Measurements from ENCODE around the gene HK3.

The HK3 gene

GRCh38 chr5:176899296-176899891 is at the start of gene HK3:
Gene HK3, minus strand, starts transcription at chr5:176899346. Its CDS starts 3,187 bp downstream, at chr5:176896159.
- DNase-seq: peak in 1 of 51 donors; percentile 19

GRCh38 chr5:176948458-176948857 is 49.3 kb upstream of the HK3 start:
- no peak for DNase-seq

DNA sequence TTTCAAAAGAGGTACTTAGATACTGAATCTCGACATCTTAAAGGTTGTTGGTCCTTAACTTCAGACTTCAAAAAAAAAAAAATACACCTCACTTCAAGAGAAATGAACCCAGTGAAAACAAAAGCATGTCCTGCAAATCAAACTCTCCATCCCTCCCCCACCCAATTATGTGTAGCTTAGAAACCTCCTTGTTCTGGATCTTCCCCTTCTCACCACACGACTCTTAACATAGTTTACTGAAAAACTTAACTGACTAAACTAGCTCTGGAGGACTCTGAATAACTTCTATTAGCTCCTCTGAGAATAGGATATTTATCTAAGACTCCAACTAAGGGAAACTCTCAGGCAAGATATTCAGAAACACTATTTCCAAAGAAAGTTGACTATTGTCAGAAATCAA is 48.7 kb upstream of the HK3 start:
- DNase-seq: no peak

GRCh38 chr5:176944268-176944667 is 45.1 kb upstream of the HK3 start:
- DNase-seq: no peak

DNA sequence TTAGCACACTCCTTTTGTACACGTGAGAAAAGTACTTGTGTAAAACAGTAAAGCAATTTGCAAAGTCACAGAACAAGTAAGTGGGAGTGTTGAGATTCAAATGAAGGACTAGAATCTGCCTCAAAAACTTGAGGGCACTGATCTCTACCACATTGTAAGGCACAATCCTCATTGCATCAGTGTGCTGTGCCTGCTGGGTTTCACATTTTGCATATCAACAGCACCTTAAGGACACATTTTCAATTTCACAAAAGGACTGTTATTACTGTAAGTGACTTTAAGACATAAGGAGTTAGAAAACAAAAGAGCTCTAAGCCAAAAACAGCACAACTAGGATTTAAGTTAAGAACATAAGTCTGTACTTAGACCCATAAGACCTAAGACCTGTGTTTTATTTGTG is 44.7 kb upstream of the HK3 start:
- no peak for DNase-seq

DNA sequence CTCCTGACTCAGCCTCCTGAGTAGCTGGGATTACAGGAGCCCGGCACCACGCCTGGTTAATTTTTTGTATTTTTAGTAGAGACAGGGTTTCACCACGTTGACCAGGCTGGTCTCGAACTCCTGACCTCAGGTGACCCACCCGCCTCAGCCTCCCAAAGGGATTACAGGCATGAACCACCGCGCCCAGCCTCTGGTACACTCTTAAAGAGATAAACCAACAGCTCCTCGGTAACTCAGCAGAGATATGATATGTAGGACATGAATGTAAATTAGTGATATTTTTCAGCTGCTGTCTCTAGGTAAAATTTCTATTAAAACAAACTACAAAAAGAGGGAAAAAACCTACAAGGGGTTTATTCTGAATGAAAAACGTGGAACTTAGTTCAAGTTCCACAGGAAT is 42.8 kb upstream of the HK3 start:
- DNase-seq: no peak

- DNase-seq: no peak
Observed at GRCh38 chr5:176938472-176938871, 39.3 kb upstream of the HK3 start.

- no peak for DNase-seq
Observed at GRCh38 chr5:176935017-176935416, 35.9 kb upstream of the HK3 start.

DNA sequence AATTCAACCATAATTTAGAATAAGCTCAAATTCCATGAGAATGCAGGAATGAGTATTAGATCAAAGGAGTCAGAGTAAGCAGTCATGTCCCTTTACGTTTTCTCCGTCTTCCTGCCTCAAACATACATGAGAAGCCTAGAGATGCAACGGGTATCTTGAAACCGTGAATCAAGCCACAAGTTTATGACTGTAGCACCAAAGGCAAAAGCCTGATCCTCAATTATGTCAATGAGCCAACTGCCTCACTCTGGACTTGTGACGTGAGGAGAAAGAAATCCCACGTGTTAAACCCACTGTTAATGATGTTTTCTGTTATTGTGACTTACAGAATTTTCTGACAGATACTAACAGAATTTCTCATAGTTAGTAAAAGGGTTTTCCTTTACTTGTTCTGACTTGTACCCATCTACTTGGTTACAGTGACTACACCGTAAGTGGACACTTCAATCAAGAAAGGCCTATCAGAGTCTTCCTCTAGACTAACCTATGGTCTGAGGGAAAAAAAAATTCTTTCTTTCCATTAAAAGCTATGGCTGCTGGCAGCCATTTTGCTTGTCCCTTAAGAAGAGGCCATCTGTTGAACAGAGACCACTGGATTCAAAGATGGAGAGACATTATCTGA is 35.3 kb upstream of the HK3 start:
- DNase-seq: no peak

GRCh38 chr5:176929654-176930053 is 30.5 kb upstream of the HK3 start:
- DNase-seq: no peak

GRCh38 chr5:176927562-176927961 is 28.4 kb upstream of the HK3 start:
- DNase-seq: no peak

- DNase-seq: no peak
Observed at GRCh38 chr5:176922817-176923216, 23.7 kb upstream of the HK3 start.

DNA sequence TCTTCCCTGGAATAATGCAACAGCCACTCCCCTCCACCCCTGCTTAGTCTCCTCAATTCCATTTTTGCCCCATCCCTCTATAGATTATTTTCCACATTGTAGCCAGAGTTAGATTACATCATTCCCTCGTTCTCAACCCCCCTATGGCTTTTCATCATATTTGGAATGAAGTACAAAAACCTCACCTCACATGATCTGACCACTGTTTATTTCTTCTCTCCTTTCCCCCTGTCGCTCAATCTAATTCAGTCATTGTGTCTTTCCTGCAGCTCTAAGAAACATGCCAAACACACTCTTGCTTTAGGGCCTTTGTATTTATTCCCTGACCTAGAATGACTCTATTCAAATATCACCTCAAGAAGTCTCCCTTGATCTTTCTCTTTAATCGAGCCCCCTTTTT is 22.6 kb upstream of the HK3 start:
- no peak for DNase-seq

DNA sequence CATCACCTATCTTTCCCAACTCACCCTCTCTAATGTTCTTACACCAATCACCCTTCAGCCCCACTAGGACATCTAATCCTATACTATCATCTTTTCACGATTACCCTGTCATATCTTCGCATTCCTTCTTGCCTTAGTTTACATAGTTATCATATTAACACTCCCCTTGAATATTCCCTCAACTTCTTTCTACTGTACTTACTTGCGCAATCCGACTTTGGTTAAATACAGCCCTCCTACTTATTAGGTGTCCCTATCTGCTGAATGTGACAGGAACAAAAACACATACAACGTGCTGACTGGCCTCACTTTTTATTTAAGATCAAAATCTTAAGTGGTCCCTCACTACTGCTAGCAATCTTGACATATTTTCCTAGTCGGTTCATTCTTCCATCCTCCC is 19.5 kb upstream of the HK3 start:
- DNase-seq: no peak

- no peak for DNase-seq
Observed at GRCh38 chr5:176916337-176916736, 17.2 kb upstream of the HK3 start.

GRCh38 chr5:176915906-176916305 is 16.8 kb upstream of the HK3 start:
- DNase-seq: no peak

DNA sequence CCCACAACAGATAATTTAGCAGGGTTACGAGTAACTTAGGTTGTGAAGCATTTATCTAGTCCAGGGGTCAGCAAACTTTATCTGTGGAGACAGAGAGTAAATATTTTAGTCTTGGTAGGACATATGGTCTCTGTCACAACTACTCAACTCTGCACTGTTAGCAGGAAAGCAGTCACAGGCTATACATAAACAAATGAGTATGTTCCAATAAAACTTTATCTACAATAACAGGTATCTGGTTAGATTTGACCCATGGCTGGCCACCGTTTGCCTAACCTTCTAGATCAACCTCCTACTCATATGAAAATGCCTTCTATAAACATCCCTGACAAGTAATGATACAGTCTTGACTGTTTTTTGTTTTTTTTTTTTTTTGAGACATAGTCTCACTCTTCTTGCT is 13.0 kb upstream of the HK3 start:
- DNase-seq: no peak

DNA sequence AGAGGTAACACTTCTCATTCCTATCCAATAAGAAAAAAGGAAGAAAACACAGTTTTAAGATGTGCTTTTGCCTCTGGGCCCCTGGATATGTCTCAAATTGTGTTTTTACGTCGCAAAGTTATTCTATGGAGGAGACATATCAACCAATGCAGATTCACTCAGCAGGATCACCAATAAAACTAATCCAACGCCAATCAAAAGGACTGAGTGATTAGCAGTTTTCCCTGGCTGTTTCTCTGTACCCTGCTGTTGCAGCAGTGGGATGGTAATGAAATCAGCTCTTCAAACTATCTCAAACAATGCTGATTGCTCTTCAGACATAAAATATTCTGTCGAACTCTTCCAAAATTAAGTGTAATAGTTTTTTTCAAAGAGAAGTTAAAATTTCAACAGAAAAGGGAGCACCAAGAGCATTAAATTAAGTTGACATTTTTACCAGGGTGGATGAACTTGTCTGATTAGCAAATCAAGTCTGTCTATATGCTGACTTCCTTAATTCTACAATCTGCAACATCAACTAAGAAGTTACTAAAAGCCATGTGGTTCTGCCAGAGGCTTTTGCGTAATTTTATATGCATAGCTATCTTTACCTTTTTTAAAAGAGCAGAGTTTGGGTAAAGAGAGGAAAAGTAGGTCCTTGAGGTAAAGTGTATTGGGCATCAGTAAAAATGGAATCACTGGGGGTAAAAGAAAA is 9.7 kb upstream of the HK3 start:
- DNase-seq: no peak

DNA sequence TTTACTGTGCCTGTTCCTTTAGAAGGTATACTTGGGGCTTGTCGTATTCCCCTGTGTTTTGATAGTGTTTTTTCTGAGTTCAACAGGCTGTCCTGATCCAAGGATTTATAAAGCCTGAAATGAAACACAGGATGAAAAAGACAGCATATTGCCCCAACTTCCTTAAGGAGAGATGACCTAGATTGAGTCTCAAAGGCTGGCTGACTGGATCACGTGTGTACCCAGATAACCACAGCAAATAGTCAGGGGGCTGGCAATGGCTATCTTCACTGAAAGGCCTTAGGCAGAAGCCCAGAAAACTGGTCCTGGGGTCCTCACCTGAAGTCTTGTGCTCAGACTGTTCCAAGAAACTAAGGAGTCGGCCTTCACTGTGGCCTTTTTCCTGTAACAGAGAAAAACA is 7.7 kb upstream of the HK3 start:
- DNase-seq: no peak

DNA sequence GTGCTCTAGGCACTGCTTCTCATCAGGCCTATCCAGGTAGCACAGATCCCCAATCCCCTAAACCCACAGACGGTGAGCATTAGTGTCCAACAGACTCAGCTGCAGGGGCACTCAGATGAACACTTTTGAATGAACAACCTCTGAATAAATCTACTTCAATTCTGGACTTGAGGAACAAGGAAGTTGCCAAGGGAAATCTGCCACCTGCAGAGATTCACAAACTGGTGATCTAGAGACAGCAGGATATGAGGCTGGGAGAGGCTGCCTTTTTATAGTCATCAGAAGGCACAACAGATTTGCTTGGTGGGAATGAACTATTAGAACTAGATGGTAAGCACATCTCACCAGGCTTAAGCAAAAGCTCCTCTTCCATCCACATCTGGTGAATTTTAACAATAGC is 7.0 kb upstream of the HK3 start:
- DNase-seq: no peak

- no peak for DNase-seq
Observed at GRCh38 chr5:176904276-176904675, 5.1 kb upstream of the HK3 start.

DNA sequence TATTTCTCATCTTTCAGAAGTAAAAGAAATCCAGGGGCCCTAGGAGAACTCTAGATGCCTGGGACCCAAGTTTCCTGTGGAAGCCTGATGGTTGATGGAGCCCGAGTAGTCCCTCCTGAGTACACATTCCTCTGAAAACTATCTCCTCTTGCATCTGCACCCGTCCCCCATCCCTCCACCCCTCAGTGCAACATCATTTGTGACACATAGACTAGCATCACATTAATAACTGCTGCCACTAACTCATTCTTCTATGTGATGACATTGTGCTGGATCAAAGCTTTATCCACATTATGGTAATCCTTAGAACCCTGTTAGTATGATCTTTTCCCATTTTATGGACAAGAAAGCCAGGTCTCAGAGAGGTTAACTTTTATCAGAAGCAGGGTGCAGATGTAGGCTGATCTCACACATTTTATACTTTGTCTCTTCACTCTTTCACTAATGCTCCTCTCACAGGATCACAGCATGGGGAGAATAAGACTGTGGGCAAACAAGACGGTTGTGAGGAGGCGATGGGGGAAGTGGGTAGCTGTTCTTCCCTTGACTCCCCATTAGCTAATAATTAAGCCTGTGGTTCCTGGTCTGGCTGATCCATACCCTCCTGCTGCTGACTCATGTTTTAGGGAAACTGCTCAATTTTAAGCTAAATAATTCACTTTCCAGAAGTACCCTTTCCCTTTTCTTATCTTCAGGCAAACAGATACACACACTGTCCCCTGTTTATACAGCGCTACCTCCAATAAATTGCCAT is 3.9 kb upstream of the HK3 start:
- no peak for DNase-seq

All from hypothalamus (tissue), 51 donors.